ENCODE data around the gene TRAF1. TPM values are rescaled to one million over a fixed set of nuclear protein-coding genes. Genes with fewer than 3 reads are reported as not detected.
A peak's percentile ranks its signal among the peaks of the same experiment; 100 is the strongest.

TRAF1 gene
- total RNA-seq, 2 donors from 2014 or later = 71.4 to 164 TPM

DNA sequence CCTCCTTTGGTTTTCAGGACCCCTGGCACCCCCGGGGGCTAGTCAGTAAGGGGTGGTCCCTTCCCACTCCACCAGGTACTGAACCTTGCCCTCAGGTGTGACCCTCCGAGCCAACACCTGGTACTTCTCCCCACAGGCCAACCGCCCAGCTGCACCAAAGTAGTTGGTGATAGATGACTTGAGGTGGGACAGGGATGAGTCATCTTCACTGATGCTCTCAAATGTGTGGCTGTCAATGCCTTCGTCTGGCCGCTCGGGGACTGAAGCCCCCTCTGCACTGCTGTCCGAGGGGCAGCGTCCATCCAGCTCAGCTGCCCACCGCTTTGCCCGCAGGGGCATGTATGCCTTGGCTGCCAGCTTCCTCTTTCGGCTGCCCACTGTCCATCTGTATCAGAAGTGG, 68.7 kb downstream of the TRAF1 start:
- no peak for ATAC-seq (replicated peaks)
- Mint-ChIP-seq H3K9me3 (no peaks in the 10 kb centered on the region), H3K27ac (peak overlapping the region; percentile 3), H3K4me1 (peaks cover 10% of the 10 kb centered on the region), H3K36me3 (ENCODE audit: low read depth) (peaks cover 99% of the 10 kb centered on the region), H3K27me3 (no peaks in the 10 kb centered on the region), H3K4me3 (no peak overlapping the region)

DNA sequence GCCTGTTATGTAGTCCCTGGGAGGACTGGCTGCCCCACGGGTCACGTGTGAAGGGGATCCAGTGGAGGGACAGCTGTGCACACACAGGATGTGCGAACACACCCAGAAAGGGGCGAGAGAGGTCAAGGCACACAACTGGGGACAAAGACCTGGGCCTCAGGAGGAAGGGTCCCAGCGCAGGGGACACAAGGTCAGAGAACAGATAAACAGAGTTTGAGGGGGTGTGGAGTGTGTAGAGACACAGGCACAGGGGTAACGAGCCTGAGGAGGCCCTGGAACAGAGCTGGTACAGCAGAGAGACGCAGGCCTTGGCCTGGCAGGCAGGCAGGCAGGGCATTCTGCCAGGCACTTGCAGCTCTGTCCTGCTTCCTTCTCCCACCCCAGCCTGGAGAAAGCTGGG, 69.1 kb downstream of the TRAF1 start:
- peaks cover 10% of the 10 kb centered on the region for H3K4me1 Mint-ChIP-seq
- no peak for ATAC-seq (replicated peaks)
- H3K9me3 Mint-ChIP-seq = no peaks in the 10 kb centered on the region
- peak overlapping the region; percentile 38 for H3K27ac Mint-ChIP-seq
- no peak overlapping the region for H3K4me3 Mint-ChIP-seq
- H3K36me3 Mint-ChIP-seq (ENCODE audit: low read depth) = peaks cover 99% of the 10 kb centered on the region
- no peaks in the 10 kb centered on the region for H3K27me3 Mint-ChIP-seq

DNA sequence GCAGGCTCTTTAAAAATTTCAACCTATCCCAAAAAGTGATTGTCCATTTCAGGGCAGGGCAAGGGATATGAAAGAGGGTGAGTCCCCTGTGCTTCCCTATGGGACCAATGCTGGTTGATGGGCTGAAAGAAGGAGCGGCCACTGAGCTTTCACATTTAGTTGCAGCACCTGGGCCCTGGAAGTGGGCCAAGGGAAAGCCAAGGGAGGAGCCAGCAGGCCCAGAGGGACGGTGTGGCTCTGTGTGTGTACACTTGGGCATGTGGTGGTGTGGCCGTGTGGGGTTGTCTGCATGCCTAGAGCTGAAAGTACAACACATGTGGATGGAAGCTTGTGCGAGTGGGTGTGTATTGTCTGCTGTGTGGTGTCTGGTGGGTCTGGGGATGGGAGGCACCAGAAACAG, 69.9 kb downstream of the TRAF1 start:
- peak; percentile 7 for ATAC-seq (replicated peaks)
- H3K27ac Mint-ChIP-seq = peak overlapping the region; percentile 69
- no peaks in the 10 kb centered on the region for H3K27me3 Mint-ChIP-seq
- H3K9me3 Mint-ChIP-seq = no peaks in the 10 kb centered on the region
- peaks cover 99% of the 10 kb centered on the region for H3K36me3 Mint-ChIP-seq (ENCODE audit: low read depth)
- peaks cover 10% of the 10 kb centered on the region for H3K4me1 Mint-ChIP-seq
- no peak overlapping the region for H3K4me3 Mint-ChIP-seq

DNA sequence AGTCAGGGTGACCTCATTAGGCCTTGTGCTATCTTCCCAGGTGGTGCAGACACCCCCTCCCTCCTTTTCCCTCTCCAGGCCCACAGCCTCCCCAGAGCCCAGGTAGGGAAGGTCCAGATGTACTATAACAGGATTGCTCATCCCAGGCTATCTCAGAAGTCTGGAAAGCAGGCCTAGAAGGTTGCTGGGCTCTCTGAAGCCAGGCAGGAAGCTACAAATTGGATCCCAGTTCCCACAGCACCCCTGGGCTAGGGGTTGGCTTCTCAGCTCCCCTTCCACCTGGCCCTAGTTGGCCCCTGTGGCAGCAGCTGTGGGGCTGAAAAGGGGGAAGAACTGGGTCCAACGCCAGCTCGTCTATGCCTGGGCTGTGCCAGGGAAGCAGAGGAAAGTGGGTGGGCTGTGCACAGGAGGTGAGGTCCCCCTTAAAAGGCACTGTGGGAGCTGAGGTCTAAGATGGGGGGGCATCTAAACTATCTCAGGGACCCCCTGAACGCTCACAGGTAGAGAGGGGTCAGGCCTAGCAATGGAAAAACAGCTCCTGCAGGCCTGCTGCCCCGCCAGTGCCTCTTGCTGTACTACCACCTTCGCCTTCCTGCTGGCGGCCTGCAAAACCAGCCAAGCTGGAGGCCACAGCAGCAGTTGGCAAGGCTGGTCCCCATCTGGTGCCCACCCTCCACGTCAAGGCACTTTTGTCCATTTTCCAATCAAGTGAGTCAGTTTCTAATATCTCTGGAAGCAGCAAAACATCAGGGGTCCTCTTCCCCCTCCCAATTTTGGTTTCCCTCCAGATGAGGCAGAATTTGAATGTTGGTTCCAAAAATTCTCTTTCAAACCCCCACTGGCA, 70.5 kb downstream of the TRAF1 start:
- H3K9me3 Mint-ChIP-seq = no peaks in the 10 kb centered on the region
- peaks cover 99% of the 10 kb centered on the region for H3K36me3 Mint-ChIP-seq (ENCODE audit: low read depth)
- H3K27me3 Mint-ChIP-seq = no peaks in the 10 kb centered on the region
- H3K4me3 Mint-ChIP-seq = no peak overlapping the region
- ATAC-seq (replicated peaks) = no peak
- peak overlapping the region; percentile 74 for H3K27ac Mint-ChIP-seq
- peaks cover 10% of the 10 kb centered on the region for H3K4me1 Mint-ChIP-seq

DNA sequence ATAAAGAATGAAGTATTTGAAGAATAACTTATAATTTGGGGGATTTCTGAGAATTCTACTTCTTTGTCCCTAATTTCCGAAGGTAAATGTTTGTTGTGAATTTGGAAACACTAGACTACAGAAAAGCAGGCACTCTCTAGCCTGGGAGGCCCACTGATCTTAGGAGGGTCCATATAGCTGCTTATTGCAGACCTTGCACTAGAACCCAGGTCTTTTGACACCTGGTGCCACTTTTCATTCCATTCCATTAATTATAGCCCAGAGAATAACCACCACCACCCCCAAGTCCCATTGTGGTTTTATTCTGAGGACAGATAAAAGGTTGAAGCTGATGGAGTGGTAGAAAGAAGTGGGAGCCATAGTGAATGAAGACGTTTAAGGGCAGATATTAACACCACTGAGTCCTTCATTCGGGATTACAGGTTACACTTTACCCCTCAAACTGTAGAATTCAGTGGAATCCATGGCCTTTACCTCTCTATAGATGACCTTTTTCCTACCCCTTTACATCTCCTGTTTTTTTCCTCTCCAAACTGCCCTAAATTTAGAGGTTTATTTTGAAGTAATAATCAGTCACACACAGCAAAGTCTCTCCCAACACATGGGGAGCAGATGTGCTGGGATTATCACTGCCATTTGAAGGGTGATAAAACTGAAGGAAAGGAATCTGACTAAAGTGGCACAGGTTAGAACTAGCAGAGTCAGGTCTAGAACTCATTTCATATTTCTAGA, 71.8 kb downstream of the TRAF1 start:
- no peak for ATAC-seq (replicated peaks)
- peaks cover 7% of the 10 kb centered on the region for H3K4me1 Mint-ChIP-seq
- H3K36me3 Mint-ChIP-seq (ENCODE audit: low read depth) = peaks cover 99% of the 10 kb centered on the region
- peak overlapping the region; percentile 74 for H3K27ac Mint-ChIP-seq
- no peaks in the 10 kb centered on the region for H3K27me3 Mint-ChIP-seq
- no peak overlapping the region for H3K4me3 Mint-ChIP-seq
- no peaks in the 10 kb centered on the region for H3K9me3 Mint-ChIP-seq

DNA sequence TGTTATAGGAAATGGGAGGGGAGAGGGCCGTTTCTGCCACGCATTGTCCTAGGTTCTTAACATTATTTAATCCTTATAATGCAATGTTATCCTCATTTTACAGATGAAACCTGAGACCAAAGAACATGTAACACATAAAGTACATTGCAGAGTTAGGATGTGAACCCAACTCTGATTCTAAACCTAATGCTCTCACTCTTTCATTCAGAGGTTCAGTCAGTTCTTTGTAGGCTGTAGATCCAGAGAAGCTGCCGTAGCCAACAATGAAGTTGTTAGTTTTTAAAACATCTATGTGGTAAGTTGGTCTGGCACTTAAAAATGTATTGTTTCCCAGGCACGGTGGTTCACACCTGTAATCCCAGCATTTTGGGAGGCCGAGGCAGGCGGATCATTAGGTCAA, 73.4 kb downstream of the TRAF1 start:
- no peak for ATAC-seq (replicated peaks)
- Mint-ChIP-seq H3K9me3 (no peaks in the 10 kb centered on the region), H3K36me3 (ENCODE audit: low read depth) (peaks cover 99% of the 10 kb centered on the region), H3K4me3 (no peak overlapping the region), H3K27ac (peak overlapping the region; percentile 82), H3K4me1 (peaks cover 11% of the 10 kb centered on the region), H3K27me3 (no peaks in the 10 kb centered on the region)

Other genes with a start within 250 kb of the TRAF1 start
- 1 to 10 TPM; 3.3 to 4.1 TPM for gene MEGF9, start 212.3 kb downstream of the TRAF1 start, total RNA-seq
- gene FBXW2, start 133.4 kb downstream of the TRAF1 start, total RNA-seq = 10 to 100 TPM; 50.4 to 87.8 TPM
- 10 to 100 TPM; 60.2 to 62.8 TPM for gene PSMD5, start 83.9 kb downstream of the TRAF1 start, total RNA-seq
- 100 to 1,000 TPM; 236 to 258 TPM for gene PHF19, start 49.6 kb downstream of the TRAF1 start, total RNA-seq
- gene C5, start 123.5 kb upstream of the TRAF1 start, total RNA-seq = 1 to 10 TPM; 1.7 to 1.8 TPM
- gene CNTRL, start 148.2 kb upstream of the TRAF1 start, total RNA-seq = 10 to 100 TPM; 58.9 to 65.4 TPM